ENCODE data around the gene GCK. TPM values are rescaled to one million over a fixed set of nuclear protein-coding genes. Genes with fewer than 3 reads are reported as not detected.

GCK gene
- total and polyA plus RNA-seq, 2 of the 13 experiments (the other 11 are each of a cell fraction or from before 2014, with no cell fraction given) = not detected

GRCh38 chr7:44172352-44172751, 16.9 kb downstream of the GCK start:
- Histone ChIP-seq H3K36me3 (replicated peaks in 1 of 2; ENCODE audit: control insufficient read depth in 1 of 2, insufficient read depth in 2 of 2, low read length in 2 of 2) (no peaks in the 10 kb centered on the region), H3K27ac (ENCODE audit: extremely low read length, insufficient read depth, low read length) (no peak overlapping the region), H3K4me2 (ENCODE audit: low read depth, low read length) (no peak overlapping the region), H3K4me3 (replicated peaks in 1 of 3; ENCODE audit: insufficient read depth in 1 of 3, low read depth in 2 of 3, low read length in 3 of 3) (no peak overlapping the region), H3K9ac (ENCODE audit: insufficient read depth, low read depth, low read length) (no peak overlapping the region), H3K9me3 (ENCODE audit: low read length) (no peaks in the 10 kb centered on the region), H3K79me2 (ENCODE audit: insufficient read depth, low read length) (no peaks in the 10 kb centered on the region), H3K27me3 (ENCODE audit: control insufficient read depth in 1 of 2, insufficient read depth in 2 of 2, low read length in 2 of 2) (peaks cover 0 to 9% of the 10 kb centered on the region in 2 experiments; a peak in 3 of 5 replicates), H2AFZ (ENCODE audit: low read length) (no peak overlapping the region), H4K20me1 (ENCODE audit: insufficient read depth, low read length) (no peaks in the 10 kb centered on the region), H3K4me1 (ENCODE audit: insufficient read depth, low read length) (no peaks in the 10 kb centered on the region)
- BruUV-seq (replicated peaks) = no TSS peak
- POLR2A ChIA-PET = no interaction called here
- FAIRE-seq (no peak), DNase-seq (ENCODE audit: low spot score) (no peak), ATAC-seq (no peak)
- CTCF ChIA-PET (ENCODE audit: low intra/inter-chr PET ratio, low total read pairs) = no interaction called here
- in situ Hi-C loops (cut with HindIII; ENCODE audit: extremely low pct_ligation_motif_present, low pct_unique_long_range_greater_than_20kb) (no loop called here), intact Hi-C loops (cut with micrococcal nuclease; ENCODE audit: unreplicated experiment) (no loop called here)
- TF ChIP-seq, protein P1, sequence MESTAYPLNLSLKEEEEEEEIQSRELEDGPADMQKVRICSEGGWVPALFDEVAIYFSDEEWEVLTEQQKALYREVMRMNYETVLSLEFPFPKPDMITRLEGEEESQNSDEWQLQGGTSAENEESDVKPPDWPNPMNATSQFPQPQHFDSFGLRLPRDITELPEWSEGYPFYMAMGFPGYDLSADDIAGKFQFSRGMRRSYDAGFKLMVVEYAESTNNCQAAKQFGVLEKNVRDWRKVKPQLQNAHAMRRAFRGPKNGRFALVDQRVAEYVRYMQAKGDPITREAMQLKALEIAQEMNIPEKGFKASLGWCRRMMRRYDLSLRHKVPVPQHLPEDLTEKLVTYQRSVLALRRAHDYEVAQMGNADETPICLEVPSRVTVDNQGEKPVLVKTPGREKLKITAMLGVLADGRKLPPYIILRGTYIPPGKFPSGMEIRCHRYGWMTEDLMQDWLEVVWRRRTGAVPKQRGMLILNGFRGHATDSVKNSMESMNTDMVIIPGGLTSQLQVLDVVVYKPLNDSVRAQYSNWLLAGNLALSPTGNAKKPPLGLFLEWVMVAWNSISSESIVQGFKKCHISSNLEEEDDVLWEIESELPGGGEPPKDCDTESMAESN (CRISPR knock-in tag; conservative IDR thresholded peaks at IDR 0.05) = no peak
- TF ChIP-seq ZNF280B (CRISPR knock-in tag; IDR thresholded peaks at IDR 0.05; ENCODE audit: borderline replicate concordance) = no peak
- no peak for TF ChIP-seq SIX4 (CRISPR knock-in tag; IDR thresholded peaks at IDR 0.05)
- no peak for TF ChIP-seq HIVEP1 (CRISPR knock-in tag; IDR thresholded peaks at IDR 0.05)
- no peak for TF ChIP-seq MLLT10 (CRISPR knock-in tag; IDR thresholded peaks at IDR 0.05)
- no peak for TF ChIP-seq KDM5B (CRISPR knock-in tag; IDR thresholded peaks at IDR 0.05; ENCODE audit: borderline replicate concordance)
- no peak for TF ChIP-seq ZSCAN21 (CRISPR knock-in tag; IDR thresholded peaks at IDR 0.05; ENCODE audit: borderline replicate concordance)
- TF ChIP-seq SKI (IDR thresholded peaks at IDR 0.05; ENCODE audit: partially characterized antibody) = no peak
- no peak for TF ChIP-seq IKZF1 (IDR thresholded peaks at IDR 0.05)
- no peak for TF ChIP-seq NRL (CRISPR knock-in tag; IDR thresholded peaks at IDR 0.05; ENCODE audit: borderline replicate concordance)
- no peak for TF ChIP-seq FOXC1 (CRISPR knock-in tag; IDR thresholded peaks at IDR 0.05; ENCODE audit: borderline replicate concordance)
- TF ChIP-seq XBP1 (CRISPR knock-in tag; IDR thresholded peaks at IDR 0.05) = no peak
- no peak for TF ChIP-seq PLSCR1 (CRISPR knock-in tag; IDR thresholded peaks at IDR 0.05; ENCODE audit: borderline replicate concordance)
- TF ChIP-seq, protein P2, sequence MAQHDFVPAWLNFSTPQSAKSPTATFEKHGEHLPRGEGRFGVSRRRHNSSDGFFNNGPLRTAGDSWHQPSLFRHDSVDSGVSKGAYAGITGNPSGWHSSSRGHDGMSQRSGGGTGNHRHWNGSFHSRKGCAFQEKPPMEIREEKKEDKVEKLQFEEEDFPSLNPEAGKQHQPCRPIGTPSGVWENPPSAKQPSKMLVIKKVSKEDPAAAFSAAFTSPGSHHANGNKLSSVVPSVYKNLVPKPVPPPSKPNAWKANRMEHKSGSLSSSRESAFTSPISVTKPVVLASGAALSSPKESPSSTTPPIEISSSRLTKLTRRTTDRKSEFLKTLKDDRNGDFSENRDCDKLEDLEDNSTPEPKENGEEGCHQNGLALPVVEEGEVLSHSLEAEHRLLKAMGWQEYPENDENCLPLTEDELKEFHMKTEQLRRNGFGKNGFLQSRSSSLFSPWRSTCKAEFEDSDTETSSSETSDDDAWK (CRISPR knock-in tag; IDR thresholded peaks at IDR 0.05) = no peak
- no peak for TF ChIP-seq ZNF260 (CRISPR knock-in tag; IDR thresholded peaks at IDR 0.05; ENCODE audit: borderline replicate concordance, low read depth)
- TF ChIP-seq, protein P3, sequence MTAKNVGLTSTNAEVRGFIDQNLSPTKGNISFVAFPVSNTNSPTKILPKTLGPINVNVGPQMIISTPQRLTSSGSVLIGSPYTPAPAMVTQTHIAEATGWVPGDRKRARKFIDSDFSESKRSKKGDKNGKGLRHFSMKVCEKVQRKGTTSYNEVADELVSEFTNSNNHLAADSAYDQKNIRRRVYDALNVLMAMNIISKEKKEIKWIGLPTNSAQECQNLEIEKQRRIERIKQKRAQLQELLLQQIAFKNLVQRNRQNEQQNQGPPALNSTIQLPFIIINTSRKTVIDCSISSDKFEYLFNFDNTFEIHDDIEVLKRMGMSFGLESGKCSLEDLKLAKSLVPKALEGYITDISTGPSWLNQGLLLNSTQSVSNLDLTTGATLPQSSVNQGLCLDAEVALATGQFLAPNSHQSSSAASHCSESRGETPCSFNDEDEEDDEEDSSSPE (CRISPR knock-in tag; IDR thresholded peaks at IDR 0.05) = no peak
- no peak for TF ChIP-seq FUBP1 (CRISPR knock-in tag; IDR thresholded peaks at IDR 0.05; ENCODE audit: borderline replicate concordance)

Measured in HepG2 (cell line).